ENCODE results near the gene IKZF4. TPM values are rescaled to one million over a fixed set of nuclear protein-coding genes. Genes with fewer than 3 reads are reported as not detected.
A peak's percentile ranks its signal among the peaks of the same experiment; 100 is the strongest.
"Not testable (repeated sequence)": the region's sequence is repeated elsewhere in the genome, so short reads cannot be mapped to it uniquely, and the experiment has no call there.

IKZF4 gene
- total RNA-seq, 1 donor = 3.4 TPM

- H3K4me3 ChIP-seq (ENCODE audit: low read depth, low read length) = no peak overlapping the region
- DNase-seq (ENCODE audit: low read depth) = no peak
- TF ChIP-seq CTCF (IDR thresholded peaks at IDR 0.05; ENCODE audit: insufficient read depth, low read length) = no peak
These were observed 19.2 kb upstream of the IKZF4 start for GRCh38 chr12:56001487-56002100.

- not testable (repeated sequence) for H3K4me3 ChIP-seq (ENCODE audit: low read depth, low read length); DNase-seq (ENCODE audit: low read depth)
These were observed 17.5 kb upstream of the IKZF4 start for GRCh38 chr12:56003376-56003775.

- no peak overlapping the region for H3K4me3 ChIP-seq (ENCODE audit: low read depth, low read length)
- TF ChIP-seq CTCF (IDR thresholded peaks at IDR 0.05; ENCODE audit: insufficient read depth, low read length) = no peak
- DNase-seq (ENCODE audit: low read depth) = no peak
These were observed 16.6 kb upstream of the IKZF4 start for GRCh38 chr12:56004211-56004610.

- H3K4me3 ChIP-seq (ENCODE audit: low read depth, low read length) = peak overlapping the region; percentile 79
- no peak for TF ChIP-seq CTCF (IDR thresholded peaks at IDR 0.05; ENCODE audit: insufficient read depth, low read length)
- DNase-seq (ENCODE audit: low read depth) = peak; percentile 42
These were observed 13.0 kb upstream of the IKZF4 start for GRCh38 chr12:56007564-56008559.

GRCh38 chr12:56010111-56010570, 10.7 kb upstream of the IKZF4 start:
- H3K4me3 ChIP-seq (ENCODE audit: low read depth, low read length) = no peak overlapping the region
- TF ChIP-seq CTCF (IDR thresholded peaks at IDR 0.05; ENCODE audit: insufficient read depth, low read length) = no peak
- no peak for DNase-seq (ENCODE audit: low read depth)

- no peak for TF ChIP-seq CTCF (IDR thresholded peaks at IDR 0.05; ENCODE audit: insufficient read depth, low read length)
- no peak for DNase-seq (ENCODE audit: low read depth)
- H3K4me3 ChIP-seq (ENCODE audit: low read depth, low read length) = no peak overlapping the region
These were observed 9.2 kb upstream of the IKZF4 start for GRCh38 chr12:56011509-56012090.

GRCh38 chr12:56013482-56013881, 7.4 kb upstream of the IKZF4 start:
- TF ChIP-seq CTCF (IDR thresholded peaks at IDR 0.05; ENCODE audit: insufficient read depth, low read length) = no peak
- H3K4me3 ChIP-seq (ENCODE audit: low read depth, low read length) = no peak overlapping the region

More at GRCh38 chr12:56013482-56013881, 7.4 kb upstream of the IKZF4 start:
- no peak for DNase-seq (ENCODE audit: low read depth)
